NCI-H2081 (cell line): Measurements from ENCODE around the gene ADSS2.
"Not testable (repeated sequence)": the region's sequence is repeated elsewhere in the genome, so short reads cannot be mapped to it uniquely, and the experiment has no call there.

Experiments
- DNase-seq, 2 experiments: peaks; one replicate each; lab custom pipeline; 2025; lab: John Stamatoyannopoulos, UW

The ADSS2 gene

DNA sequence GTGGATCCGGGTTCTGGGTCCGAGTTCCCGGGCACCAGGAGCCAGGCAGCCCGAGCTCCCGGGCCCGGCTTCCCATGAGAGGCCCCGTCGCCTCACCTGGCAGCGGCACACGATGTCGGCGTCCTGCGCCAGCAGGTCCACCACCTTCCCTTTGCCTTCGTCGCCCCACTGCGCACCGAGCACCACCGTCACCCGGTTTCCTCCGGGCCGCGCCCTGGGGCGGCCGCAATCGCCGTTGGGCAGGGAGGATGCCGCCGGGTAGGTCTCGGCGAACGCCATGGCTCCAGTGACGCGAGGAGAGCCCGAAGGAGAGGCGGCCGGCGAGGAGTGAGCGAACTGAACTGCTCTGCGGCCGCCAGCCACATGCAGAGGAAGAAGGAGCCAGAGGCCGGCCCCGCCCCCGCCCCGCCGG lies at the start of gene ADSS2:
TSS of gene ADSS2 (minus strand) at position 371 of the 412 bp plus-strand sequence. CDS start at position 279, 92 bp downstream.
- no peak for DNase-seq

GRCh38 chr1:244500515-244500914 lies 48.8 kb upstream of the ADSS2 start:
- DNase-seq, result not testable (repeated sequence)

GRCh38 chr1:244499484-244499883 lies 47.8 kb upstream of the ADSS2 start:
- not testable (repeated sequence) for DNase-seq

GRCh38 chr1:244497805-244498204 lies 46.1 kb upstream of the ADSS2 start:
- DNase-seq, result no peak

DNA sequence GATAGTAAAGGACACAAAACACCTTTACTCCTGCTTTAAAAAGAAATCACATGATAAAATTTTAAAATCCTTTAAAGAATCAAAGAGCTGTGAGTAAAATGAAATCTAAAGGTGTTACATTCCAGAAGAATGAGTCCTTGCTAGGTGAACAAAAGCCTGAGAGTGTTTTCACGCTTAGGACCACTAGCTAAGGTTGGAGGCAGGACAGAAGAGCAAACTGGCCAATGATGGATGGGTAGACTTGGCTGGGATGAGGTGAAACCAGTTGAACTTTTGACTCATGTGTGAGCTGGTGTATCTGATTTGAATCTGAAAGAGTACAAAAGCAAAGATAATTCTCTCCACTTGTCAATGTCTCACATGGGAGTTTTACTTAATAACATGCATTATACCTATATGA lies 44.5 kb upstream of the ADSS2 start:
- no peak for DNase-seq

- DNase-seq, result no peak
Measured at GRCh38 chr1:244494653-244495052, 42.9 kb upstream of the ADSS2 start.

GRCh38 chr1:244484971-244485370 lies 33.3 kb upstream of the ADSS2 start:
- DNase-seq, result not testable (repeated sequence)

DNA sequence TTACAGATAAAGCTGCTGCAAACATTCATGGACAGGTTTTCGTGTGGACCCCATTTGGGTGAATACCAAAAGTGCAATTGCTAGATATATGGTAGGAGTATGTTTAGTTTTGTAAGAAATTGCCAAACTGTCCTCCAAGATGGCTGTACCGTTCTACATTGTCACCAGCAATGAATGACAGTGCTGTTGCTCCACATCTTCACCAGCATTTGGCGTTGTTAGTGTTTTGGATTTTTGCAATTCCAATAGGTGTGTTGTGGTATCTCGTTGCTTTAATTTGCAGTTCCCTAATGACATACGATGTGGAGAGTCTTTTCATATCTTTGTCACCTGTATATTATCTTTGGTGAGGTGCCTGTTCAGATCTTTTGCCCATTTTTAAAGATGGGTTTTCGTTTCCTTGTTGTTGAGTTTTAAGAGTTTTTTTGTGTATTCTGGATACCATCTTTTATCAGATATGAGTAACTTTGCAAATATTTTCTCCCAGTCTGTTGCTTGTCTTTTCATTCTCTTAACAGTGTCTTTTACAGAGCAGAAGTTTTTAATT lies 21.4 kb upstream of the ADSS2 start:
- no peak for DNase-seq

DNA sequence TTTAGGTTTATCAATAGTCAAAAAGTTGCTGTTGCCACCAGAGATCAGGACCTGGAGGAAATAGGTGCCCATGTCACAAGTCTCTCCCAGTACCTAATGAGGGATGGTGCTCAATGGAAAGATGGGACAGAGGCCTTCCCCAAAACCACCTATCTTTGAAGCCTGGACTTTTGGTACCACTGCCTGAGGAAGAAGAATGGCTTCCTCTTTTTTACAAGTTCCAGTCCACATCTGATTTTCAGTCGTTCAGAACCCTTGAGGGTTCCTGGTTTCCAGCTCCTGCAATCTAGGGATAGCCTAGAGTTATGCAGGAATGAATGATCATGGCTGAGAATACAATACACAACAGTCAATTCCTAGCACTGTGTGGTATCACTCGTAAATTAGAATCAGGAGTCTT lies 15.0 kb upstream of the ADSS2 start:
- DNase-seq, result no peak

GRCh38 chr1:244461245-244462071 lies 9.7 kb upstream of the ADSS2 start, which contains the start of gene CATSPERE:
TSS of gene CATSPERE (plus strand) at chr1:244461273. CDS start at chr1:244461430, 157 bp downstream.
- DNase-seq, result peak; percentile 79 to 90

DNA sequence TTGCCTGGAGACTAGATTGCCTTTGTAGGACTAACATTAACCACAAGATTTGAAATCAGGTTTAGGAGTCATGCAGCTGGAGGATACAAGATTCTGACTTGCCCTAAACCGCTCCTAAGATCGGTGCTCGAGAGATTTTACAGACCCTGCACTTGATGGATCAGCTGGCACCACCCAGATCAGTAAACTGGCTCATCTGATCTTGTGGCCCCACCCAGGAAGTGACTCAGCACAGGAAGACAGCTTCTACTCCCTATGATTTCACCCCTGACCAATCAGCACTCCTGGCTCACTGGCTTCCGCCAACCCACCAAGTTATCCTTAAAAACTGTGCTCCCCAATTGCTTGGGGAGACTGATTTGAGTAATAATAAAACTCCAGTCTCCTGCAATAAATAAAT lies 8.5 kb upstream of the ADSS2 start:
- no peak for DNase-seq

DNA sequence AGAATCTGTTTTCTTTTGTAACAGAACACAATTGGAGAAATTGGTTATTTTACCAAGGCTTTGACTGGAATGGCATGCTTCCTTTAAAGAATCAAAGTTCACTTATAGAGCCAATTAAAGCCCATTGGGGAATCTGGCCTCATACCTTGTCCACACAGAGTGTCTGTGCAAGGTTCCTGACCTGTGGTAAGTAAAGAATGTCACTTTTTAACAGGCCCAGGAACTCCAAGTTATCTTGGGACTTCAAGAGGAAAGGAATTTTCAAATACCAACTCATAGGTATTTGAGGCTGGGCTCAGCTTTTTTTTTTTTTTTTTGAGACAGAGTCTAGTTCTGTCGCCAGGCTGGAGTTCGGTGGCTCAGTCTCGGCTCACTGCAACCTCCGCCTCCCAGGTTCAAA lies 7.1 kb upstream of the ADSS2 start:
- DNase-seq, result no peak

DNA sequence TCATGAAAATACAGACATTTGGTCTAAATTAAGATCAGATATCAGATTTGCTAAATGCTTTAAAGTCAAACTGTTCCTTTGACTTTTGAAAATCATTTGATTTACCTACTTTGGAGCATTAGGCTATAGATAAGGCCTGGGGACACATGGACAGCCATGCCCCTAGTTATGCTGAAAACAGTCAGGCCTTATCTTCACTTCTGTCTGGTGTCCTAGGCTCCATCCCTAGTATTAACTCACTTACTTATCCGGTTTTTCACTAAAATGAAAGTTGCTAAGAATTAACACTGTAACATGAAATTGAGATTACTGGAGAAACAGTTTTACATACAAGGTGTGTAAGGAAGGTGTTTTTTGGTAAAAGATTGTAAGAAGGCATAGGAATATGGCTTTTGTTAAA lies 4.9 kb upstream of the ADSS2 start:
- DNase-seq, result no peak

GRCh38 chr1:244454412-244454811 lies 2.7 kb upstream of the ADSS2 start:
- no peak for DNase-seq

DNA sequence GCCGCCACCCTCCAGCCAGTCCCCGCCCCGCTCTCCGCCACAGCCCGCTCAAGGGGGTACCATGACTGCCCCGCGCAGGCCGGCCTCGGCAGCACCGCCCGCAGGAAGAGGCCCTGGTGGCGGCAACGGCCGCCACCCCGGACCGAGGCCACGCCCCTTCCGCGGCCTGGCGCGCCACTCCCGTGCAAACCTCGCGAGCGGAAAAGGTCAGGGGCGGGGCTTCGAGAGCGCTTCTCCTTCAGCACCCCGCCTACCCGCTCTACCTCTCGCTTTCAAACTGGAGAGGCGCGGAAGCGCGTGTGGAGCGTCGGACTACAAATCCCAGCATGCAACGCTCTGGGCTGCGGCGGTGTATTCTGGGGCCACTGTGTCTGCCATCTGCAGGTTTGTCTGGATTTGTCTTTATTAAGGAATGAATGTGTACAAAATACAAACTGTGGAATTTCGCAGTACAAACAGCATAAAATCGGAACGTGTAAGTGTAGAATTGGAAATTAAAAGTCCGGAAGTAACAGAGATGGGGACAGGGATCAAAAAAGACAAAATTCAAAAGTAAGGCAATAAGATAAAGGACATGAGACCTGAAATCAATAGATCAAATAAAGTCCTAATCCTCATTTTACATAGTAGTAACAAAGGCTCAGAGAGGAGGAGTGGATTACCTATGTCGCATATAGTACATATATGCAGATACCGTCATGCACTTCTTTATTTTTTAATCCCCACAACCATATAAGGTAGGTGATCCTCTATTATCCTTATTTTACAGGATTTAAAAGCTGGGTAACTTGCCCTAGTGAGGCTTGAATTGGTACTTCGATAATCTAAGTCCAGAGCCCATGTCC lies 464 bp upstream of the ADSS2 start:
- peak; percentile 100 for DNase-seq

DNA sequence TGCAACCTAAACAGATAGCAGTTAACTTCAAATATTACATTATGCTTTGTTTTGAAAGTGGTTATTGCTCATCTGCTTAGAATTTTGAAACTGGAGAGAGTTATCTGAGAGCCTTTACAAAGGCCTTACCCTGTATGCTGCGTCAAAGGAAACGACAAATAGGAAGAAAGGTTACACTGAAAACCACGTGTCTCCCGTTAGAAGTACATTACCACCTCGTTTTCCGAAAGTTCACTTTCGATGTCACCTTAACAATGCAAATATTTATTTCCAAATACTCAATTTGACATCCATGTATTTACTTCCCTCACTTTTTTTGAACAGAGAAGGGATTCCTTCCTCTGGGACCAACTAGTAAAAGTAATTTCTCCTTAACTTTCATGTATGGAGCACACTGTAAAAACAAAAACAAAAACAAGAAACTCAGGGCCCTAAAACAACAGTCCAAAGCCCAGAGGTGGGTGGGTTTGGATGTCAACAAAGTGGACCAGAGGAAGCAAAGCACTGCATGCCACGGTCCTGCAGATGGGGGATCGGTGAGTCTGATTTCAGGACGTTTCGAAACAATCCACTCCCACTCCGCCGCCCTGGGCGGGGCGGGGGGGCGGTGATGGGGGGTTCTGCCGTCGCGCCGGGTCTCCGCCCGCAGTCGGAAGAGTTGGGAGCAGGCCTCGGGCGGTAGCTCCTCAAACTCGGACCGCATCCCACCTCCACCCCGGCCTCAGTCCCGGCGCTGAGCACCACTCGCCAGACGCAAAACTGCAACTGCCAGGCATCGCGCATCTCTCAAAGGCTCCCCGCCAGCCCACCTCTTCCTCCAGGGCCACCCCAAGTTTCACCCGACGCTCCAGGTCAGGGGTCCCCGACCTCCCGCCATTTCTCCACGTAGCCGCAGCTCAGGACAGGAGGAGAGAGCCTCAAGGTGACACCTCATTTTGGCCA lies 841 bp downstream of the ADSS2 start:
- peak; percentile 8 to 55 for DNase-seq

DNA sequence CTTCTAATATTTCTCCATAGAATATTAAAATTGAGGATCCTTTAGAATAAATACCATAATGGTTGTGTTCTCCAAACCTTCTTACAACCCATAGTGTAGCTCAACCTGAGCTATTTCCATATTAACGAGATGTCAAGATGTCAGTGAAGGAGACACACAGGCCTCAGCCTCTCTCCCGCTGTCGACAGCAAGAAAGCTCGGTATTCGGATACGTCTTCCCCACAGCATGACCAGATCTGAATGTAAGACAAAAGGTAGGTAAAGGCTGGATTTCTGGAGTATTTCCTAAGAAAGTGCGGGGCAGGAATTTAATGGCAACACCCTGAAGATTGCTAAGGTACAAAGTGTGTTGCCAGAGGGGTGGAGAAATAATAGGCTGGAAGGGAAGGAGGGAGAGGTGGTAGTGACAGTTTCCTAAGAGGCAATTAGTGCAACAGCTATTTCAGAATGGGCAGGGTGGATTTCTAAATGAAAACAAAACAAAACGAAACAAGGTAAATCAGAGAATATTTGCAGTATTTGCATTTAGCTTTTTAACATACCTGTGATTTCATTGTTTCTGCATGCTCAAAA lies 1.7 kb downstream of the ADSS2 start:
- DNase-seq, result no peak

DNA sequence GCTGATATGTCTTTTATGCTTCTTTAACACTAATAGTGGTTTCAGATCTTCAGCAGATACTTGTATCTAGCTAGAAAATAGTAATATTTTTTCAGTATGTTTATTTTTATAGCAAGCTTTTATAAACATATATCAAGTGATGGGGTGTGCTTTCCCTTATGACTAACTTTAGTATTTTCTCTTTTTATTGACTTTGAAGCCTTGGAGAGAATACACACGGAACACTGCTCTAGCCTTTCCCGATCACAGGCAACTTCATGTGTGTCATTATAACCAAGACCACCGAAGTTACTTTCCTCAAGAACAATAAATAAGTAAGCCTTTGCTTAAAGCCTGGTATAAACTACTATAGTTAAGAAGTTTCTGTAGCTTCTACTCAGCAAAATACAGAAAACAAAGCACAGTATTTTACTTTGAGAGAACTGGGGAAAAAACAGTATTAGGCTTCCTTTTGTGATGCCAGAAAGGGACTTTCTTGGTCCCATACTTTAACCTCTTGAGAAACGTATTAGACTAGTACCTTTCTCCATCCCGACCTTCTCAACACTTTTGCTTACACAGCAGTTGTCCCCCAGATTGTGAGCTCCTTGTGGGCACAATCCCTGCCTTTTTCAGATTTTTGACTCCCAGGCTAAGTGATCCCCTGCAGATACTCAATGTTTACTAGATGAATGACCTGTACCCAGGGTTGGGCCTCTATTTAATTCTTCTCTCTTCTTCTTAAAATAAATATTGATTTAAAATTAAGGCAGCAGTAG lies 3.3 kb downstream of the ADSS2 start:
- no peak for DNase-seq

GRCh38 chr1:244447552-244447951 lies 4.2 kb downstream of the ADSS2 start:
- no peak for DNase-seq

- DNase-seq, result no peak
Measured at GRCh38 chr1:244447024-244447423, 4.7 kb downstream of the ADSS2 start.
